Activated CD4-positive, CD25-positive, alpha-beta regulatory T cell (primary cell): ENCODE data around the gene CRK.
A peak's percentile ranks its signal among the peaks of the same experiment; 100 is the strongest.
"Not testable (repeated sequence)": the region's sequence is repeated elsewhere in the genome, so short reads cannot be mapped to it uniquely, and the experiment has no call there.

Source experiments
- DNase-seq, 4 experiments: peaks; one replicate each; lab custom pipeline; 2025; lab: John Stamatoyannopoulos, UW

Gene CRK

DNA sequence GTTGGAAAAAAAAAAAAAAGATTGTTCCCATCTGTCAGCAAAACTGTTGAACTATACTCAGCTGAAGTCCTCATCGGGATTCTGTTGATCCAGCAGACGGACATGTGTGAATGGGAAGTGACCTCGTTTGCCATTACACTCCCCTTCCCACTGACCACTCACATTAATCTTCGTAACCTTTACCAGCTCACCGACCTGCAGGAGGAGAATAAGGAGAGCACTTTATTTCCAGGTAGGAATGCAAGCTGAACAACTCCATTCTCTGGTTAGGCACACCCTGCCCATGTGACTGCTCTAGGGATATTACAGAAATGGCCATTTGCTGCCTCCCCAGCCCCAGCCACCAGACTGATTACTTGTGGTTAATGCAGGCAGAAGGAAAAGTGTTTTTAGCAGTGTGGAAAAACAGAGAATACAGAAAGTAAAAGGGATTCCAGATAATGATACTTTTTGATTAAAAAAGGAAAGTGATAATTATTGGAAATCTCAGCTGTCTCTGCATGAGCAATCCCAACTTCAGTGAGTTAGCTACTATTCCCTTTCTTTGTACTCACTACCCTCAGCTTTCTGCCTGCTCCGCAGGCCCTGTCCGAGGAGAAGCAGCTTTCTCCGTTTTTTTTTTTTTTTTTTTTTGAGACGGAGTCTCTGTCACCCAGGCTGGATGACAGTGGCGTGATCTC lies 32.4 kb downstream of the CRK start:
- DNase-seq = no peak

GRCh38 chr17:1422885-1423284 lies 33.1 kb downstream of the CRK start:
- no peak for DNase-seq

DNA sequence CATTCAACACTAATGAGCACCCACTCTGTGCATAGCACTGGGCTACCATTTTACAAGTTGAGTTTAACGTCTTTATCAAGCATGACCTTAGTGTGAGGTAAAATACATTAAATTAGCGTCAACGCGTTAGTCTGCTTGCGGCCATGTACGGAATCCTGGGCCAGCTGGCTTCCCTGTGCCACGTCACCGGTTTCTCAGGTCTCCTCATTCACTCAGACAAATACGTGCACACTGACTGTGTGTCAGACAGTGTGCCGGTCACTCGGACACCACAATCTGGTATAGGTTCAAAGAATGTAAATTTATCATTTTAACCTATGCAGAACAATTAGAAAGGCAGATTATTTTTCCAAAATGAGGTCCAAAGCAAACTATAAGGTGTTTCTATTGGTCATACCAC lies 34.6 kb downstream of the CRK start:
- no peak for DNase-seq

- DNase-seq = no peak
Observed at GRCh38 chr17:1420981-1421380, 35.1 kb downstream of the CRK start.

DNA sequence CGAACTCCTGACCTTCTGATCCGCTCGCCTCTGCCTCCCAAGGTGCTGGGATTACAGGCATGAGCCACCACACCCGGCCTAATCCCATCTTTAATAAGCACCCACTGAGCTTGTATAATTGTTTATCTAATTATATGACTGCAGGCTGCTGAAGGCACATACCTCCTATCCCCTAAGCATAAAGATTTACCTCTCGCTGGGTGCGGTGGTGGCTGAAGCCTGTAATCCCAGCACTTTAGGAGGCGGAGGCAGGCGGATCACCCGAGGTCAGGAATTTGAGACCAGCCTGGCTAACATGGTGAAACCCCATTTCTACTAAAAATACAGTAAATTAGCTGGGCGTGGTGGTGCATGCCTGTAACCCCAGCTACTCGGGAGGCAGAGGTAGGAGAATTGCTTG lies 35.9 kb downstream of the CRK start:
- DNase-seq = no peak

- DNase-seq = not testable (repeated sequence)
Observed at GRCh38 chr17:1418476-1418875, 37.6 kb downstream of the CRK start.

GRCh38 chr17:1416414-1416813 lies 39.6 kb downstream of the CRK start:
- DNase-seq = no peak

DNA sequence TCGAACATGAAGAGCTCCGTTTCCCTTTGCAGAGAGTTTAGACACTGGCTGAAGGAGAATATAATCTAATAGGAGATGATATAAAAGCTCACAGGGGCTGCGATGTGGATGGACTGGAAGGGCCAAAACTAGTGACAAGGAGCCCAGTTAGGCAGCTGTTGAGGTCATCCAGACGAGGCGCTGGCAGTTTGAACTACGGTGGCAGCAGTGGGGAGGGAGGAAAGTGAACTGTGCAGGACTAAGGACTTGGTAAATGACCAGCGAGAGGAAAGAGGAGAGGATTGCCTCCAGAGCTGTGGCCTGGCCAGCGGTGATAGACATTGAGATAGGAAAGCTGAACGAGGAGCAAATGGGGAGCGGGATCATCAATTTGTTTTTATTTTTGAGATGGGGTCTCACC lies 41.4 kb downstream of the CRK start:
- no peak for DNase-seq

DNA sequence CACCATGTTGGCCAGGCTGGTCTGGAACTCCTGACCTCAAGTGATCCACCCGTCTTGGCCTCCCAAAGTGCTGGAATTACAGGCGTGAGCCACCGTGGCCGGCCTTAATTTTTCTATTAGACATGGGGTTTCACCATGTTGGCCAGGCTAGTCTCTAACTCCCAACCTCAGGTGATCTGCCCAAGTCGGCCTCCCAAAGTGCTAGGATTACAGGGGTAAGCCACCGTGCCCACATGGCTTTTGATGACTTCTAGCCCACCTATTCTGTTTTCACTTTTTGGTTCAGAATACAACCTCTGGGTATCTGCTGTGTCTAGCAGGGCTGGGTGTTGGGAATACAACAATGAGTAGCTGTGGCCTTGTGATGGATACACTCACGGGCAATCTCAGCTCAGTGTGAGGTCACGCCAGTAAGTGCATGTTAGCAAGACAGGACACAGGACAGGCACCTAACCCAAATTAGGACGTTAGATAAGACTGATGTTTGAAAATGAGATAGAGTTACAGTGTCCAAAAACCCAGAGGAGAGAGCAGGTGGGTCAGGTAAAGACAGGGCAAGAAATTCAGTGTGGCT lies 41.9 kb downstream of the CRK start:
- DNase-seq = no peak

DNA sequence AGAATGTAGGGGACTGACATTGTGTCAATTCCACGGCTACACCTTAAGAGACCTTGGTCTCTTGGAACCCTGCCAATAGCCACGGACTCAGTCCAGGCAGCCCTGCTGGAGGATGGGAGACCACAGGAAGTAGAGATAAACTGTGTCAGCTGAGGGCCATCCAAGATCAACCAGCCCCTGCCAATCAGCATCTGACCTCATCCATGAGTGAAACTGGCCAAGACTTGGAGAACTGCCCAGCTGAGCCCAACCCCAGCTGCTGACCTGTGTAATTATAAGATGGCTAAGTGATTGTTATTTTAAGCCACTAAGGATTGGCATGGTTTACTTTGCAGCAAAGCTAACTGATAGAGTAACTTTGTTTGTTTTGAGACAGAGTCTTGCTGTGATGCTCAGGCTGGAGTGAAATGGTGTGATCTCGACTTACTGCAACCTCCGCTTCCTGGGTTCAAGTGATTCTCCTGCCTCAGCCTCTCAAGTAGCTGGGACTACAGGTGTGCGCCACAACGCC lies 42.7 kb downstream of the CRK start:
- DNase-seq = no peak

GRCh38 chr17:1412185-1413110 lies 43.6 kb downstream of the CRK start:
- DNase-seq = no peak

DNA sequence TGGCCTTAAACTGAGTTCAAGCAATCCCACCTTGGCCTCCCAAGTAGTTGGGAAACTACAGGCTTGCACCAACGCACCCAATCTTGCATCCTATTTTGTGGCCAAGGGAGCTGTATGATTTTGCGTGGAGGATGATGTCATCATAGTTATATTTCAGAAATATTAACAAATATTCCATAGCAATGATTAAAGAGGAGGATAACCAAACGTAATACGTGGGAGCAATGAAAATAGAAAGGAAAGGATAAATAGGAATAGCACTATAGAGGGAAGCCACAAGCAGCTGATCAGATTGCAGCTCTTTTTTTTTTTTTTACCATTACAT lies 53.8 kb downstream of the CRK start:
- DNase-seq = no peak

DNA sequence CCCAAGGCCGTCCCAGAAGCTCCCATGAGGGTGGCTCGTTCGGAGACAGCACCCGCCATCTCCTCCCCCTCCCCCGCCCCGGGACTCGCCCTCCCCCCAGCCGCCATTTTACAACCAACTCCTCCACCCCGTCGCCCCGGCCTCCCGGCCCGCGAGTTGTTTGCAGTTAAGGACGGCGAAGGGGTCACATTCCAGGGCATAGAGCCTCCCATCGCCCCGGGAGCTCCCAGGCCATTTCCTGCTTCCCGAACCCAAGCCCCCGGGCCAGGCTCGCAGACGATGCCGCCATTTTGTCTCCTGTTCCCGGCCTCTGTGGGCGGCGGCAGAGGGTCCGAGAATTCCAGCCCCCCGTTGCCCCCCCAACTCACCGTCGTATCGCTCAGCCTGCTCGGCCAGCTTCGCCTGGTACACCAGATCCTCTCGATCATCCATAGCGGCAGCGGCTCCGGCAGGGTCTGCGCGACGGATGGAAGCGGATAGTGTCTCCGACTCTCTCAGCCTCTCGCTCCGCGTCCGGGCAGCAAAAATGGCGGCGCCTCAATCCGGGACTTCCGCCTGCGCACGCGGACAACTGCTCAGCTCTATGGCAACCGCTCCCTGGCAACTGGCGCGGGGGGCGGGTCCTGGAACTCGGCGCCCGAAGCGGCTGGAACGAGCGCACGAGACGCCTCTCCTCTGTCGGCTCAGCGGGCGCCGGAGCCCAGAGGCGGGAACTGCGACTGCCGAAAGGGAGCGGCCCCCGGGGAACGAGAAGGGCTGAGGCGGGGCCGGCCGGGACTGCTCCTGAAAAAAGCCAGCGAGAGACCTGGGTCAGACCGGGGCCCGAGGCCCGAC lies 56.1 kb downstream of the CRK start, which contains the start of gene YWHAE:
Gene YWHAE, minus strand, starts transcription at position 544 of the 834 bp plus-strand sequence. Its CDS starts 112 bp downstream, at position 432.
- peak; percentile 92 to 95 (median 94) for DNase-seq

GRCh38 chr17:1398931-1399678 lies 56.9 kb downstream of the CRK start:
- peak in 2 of 4 experiments; percentile 35 to 58 for DNase-seq

- no peak for DNase-seq
Observed at GRCh38 chr17:1398028-1398427, 58.0 kb downstream of the CRK start.

DNA sequence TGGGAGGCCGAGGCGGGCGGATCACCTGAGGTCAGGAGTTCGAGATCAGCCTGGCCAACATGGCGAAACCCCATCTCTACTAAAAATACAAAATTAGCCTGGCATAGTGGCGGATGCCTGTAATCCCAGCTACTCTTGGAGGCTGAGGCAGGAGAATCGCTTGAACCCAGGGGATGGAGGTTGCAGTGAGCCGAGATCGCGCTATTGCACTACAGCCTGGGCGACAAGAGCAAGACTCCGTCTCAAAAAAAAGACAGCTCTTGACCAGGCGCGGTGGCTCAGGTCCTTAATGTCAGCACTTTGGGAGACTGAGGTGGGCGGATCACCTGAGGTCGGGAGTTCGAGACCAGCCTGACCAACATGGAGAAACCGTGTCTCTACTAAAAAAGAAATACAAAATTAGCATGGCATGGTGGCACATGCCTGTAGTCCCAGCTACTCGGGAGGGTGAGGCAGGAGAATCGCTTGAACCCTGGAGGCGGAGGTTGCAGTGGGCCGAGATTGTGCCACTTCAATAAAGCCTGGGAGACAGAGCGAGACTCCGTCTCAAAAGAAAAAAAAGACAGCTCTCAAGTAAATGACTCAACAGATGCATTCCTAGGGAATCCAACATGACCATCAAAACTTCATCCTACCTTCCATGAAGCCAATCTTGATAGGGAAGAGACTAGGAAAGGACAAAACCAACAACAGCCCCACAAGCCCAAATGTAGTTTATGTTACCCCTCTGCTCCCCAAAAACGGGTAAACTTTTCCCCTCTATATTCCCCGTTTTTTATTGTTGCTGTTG lies 60.0 kb downstream of the CRK start:
- DNase-seq = not testable (repeated sequence)

GRCh38 chr17:1391577-1391976 lies 64.5 kb downstream of the CRK start:
- no peak for DNase-seq

DNA sequence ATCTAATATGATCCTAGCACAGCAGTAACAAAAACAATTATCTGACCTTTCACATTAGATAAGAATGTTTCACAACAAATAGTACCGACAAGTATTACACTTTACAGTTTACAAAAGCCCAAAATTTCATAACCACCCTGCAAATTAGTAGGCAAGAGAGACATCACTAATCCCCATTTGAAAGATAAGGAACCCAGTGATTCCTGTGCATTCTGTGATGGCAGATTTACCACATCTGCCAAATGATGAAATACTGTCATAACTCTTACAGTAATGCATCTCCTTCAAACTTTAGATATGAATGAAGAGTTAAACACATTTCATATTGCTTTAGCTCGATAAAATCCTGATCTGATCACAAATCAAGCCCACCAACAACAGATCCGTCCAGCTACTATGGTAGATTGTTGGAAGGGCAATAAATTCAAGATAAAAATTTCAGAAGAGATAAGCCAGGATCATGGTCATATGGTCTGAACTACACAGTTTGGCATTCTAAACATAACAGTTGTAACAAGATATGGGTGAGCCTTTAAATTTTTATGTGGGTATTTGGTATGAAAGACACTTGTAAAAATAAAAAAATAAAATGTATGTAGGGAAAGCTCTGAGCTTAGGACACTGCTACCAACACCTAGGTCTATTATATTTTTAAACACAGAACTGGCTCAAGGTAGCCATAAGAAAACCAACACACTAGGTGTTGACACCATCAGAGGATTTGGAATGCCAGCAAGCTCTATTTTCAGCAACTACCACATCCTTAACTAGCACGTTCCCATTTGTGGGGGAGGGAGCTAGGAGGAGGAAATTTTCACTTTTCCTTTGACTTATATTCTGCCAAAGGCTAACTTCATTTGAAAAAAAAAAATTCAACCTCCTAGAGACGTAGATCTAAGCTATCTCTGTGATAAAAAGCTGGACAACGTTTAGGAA lies 65.3 kb downstream of the CRK start:
- DNase-seq = no peak
